K562 (cell line): ENCODE results near the gene DNASE1L3.

ENCODE experiments used
- CTCF ChIP-seq, 3 experiments: IDR thresholded peaks in 2 of 3; conservative IDR thresholded peaks in 1 of 3; 2 replicates each; pipeline ENCODE4 v1.5.1; 2011 to 2012; ENCODE audit warnings: low read length in 3 of 3, mild to moderate bottlenecking in 3 of 3, control low read depth in 2 of 3, improper control_type of control experiment in 1 of 3, inconsistent platforms in 1 of 3, low read depth in 1 of 3, mixed read lengths in 1 of 3, moderate library complexity in 1 of 3; ENCODE audit not compliant: insufficient read depth in 2 of 3
- GABPB2 ChIP-seq: fragments of 250-450 bp; sonication (Bioruptor Pico); conservative IDR thresholded peaks from 2 replicates; pipeline ENCODE4 v1.5.1; 2021; ENCODE audit warnings: mild to moderate bottlenecking
- MAX ChIP-seq: sonication (generic); formaldehyde crosslinking; IDR thresholded peaks from 2 replicates; pipeline ENCODE4 v1.9.0; 2022; ENCODE audit warnings: mild to moderate bottlenecking, missing genetic modification reagents
- MTA3 ChIP-seq: fragments of 450-650 bp; formaldehyde crosslinking; IDR thresholded peaks from 2 replicates; pipeline ENCODE4 v1.6.1; 2017; ENCODE audit warnings: mild to moderate bottlenecking, borderline replicate concordance
- RBM22 ChIP-seq: fragments of 200-400 bp; formaldehyde crosslinking; IDR thresholded peaks from 2 replicates; pipeline ENCODE4 v1.6.1; 2018; ENCODE audit warnings: low read length, low read depth; ENCODE audit not compliant: poor library complexity, severe bottlenecking
- RREB1 ChIP-seq: fragments of 250-450 bp; sonication (Bioruptor Pico); IDR thresholded peaks from 2 replicates; pipeline ENCODE4 v1.4.0; 2020
- ZNF23 ChIP-seq: fragments of 250-450 bp; sonication (Bioruptor Pico); IDR thresholded peaks from 2 replicates; pipeline ENCODE4 v1.4.0; 2020; ENCODE audit warnings: mild to moderate bottlenecking
- ZNF239 ChIP-seq: fragments of 250-450 bp; sonication (Bioruptor Pico); IDR thresholded peaks from 2 replicates; pipeline ENCODE4 v1.4.0; 2020; ENCODE audit warnings: mild to moderate bottlenecking
- ZNF511 ChIP-seq: sonication (generic); formaldehyde crosslinking; IDR thresholded peaks from 2 replicates; pipeline ENCODE4 v1.8.0; 2022; ENCODE audit warnings: mild to moderate bottlenecking, missing genetic modification reagents

- TF ChIP-seq MTA3 (no peak), ZNF239 (CRISPR knock-in tag) (no peak), CTCF (IDR thresholded peaks at IDR 0.05 in 2 of 3, conservative IDR thresholded peaks at IDR 0.05 in 1 of 3; ENCODE audit: insufficient read depth in 2 of 3, low read depth in 1 of 3, low read length in 3 of 3) (no peak), MAX (no peak), ZNF511 (CRISPR knock-in tag) (no peak), RBM22 (no peak), ZNF23 (CRISPR knock-in tag) (no peak), GABPB2 (CRISPR knock-in tag) (no peak), RREB1 (CRISPR knock-in tag) (no peak)
Measured at GRCh38 chr3:58183221-58183620, 27.6 kb downstream of the DNASE1L3 start.
